ENCODE data around the gene AGAP5. TPM values are rescaled to one million over a fixed set of nuclear protein-coding genes. Genes with fewer than 3 reads are reported as not detected.
A peak's percentile ranks its signal among the peaks of the same experiment; 100 is the strongest.

AGAP5 gene
- total and polyA plus RNA-seq, 2 of the 13 experiments (the other 11 are each of a cell fraction or from before 2014, with no cell fraction given) = 5.3 to 7.9 TPM

- TF ChIP-seq ZNF609 (CRISPR knock-in tag; IDR thresholded peaks at IDR 0.05; ENCODE audit: borderline replicate concordance) = peak; percentile 52; the same call in 1 of the 2 replicates
- no peak for TF ChIP-seq ATF6 (CRISPR knock-in tag; conservative IDR thresholded peaks at IDR 0.05)
- TF ChIP-seq, protein P1, sequence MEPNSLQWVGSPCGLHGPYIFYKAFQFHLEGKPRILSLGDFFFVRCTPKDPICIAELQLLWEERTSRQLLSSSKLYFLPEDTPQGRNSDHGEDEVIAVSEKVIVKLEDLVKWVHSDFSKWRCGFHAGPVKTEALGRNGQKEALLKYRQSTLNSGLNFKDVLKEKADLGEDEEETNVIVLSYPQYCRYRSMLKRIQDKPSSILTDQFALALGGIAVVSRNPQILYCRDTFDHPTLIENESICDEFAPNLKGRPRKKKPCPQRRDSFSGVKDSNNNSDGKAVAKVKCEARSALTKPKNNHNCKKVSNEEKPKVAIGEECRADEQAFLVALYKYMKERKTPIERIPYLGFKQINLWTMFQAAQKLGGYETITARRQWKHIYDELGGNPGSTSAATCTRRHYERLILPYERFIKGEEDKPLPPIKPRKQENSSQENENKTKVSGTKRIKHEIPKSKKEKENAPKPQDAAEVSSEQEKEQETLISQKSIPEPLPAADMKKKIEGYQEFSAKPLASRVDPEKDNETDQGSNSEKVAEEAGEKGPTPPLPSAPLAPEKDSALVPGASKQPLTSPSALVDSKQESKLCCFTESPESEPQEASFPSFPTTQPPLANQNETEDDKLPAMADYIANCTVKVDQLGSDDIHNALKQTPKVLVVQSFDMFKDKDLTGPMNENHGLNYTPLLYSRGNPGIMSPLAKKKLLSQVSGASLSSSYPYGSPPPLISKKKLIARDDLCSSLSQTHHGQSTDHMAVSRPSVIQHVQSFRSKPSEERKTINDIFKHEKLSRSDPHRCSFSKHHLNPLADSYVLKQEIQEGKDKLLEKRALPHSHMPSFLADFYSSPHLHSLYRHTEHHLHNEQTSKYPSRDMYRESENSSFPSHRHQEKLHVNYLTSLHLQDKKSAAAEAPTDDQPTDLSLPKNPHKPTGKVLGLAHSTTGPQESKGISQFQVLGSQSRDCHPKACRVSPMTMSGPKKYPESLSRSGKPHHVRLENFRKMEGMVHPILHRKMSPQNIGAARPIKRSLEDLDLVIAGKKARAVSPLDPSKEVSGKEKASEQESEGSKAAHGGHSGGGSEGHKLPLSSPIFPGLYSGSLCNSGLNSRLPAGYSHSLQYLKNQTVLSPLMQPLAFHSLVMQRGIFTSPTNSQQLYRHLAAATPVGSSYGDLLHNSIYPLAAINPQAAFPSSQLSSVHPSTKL (CRISPR knock-in tag; IDR thresholded peaks at IDR 0.05) = no peak; the same call in 1 of the 2 replicates
- no peak for TF ChIP-seq ISL2 (CRISPR knock-in tag; IDR thresholded peaks at IDR 0.05)
- no peak for TF ChIP-seq ZNF335 (CRISPR knock-in tag; IDR thresholded peaks at IDR 0.05)
- 0 out of 2 replicates have a peak, but pooled peaks have one; percentile 59 for TF ChIP-seq SNAPC2 (CRISPR knock-in tag; IDR thresholded peaks at IDR 0.05)
- peak; percentile 39; the same call in 1 of the 2 replicates for TF ChIP-seq SNAPC5 (CRISPR knock-in tag; IDR thresholded peaks at IDR 0.05; ENCODE audit: borderline replicate concordance)
- TF ChIP-seq, protein P2, sequence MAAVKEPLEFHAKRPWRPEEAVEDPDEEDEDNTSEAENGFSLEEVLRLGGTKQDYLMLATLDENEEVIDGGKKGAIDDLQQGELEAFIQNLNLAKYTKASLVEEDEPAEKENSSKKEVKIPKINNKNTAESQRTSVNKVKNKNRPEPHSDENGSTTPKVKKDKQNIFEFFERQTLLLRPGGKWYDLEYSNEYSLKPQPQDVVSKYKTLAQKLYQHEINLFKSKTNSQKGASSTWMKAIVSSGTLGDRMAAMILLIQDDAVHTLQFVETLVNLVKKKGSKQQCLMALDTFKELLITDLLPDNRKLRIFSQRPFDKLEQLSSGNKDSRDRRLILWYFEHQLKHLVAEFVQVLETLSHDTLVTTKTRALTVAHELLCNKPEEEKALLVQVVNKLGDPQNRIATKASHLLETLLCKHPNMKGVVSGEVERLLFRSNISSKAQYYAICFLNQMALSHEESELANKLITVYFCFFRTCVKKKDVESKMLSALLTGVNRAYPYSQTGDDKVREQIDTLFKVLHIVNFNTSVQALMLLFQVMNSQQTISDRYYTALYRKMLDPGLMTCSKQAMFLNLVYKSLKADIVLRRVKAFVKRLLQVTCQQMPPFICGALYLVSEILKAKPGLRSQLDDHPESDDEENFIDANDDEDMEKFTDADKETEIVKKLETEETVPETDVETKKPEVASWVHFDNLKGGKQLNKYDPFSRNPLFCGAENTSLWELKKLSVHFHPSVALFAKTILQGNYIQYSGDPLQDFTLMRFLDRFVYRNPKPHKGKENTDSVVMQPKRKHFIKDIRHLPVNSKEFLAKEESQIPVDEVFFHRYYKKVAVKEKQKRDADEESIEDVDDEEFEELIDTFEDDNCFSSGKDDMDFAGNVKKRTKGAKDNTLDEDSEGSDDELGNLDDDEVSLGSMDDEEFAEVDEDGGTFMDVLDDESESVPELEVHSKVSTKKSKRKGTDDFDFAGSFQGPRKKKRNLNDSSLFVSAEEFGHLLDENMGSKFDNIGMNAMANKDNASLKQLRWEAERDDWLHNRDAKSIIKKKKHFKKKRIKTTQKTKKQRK (IDR thresholded peaks at IDR 0.05; ENCODE audit: low read length) = no peak
- peak; percentile 52 for TF ChIP-seq ZNF777 (CRISPR knock-in tag; IDR thresholded peaks at IDR 0.05)
- TF ChIP-seq ZNF749 (CRISPR knock-in tag; IDR thresholded peaks at IDR 0.05; ENCODE audit: borderline replicate concordance) = no peak
Measured at GRCh38 chr10:73625884-73626752, 71.8 kb downstream of the AGAP5 start (continued).

Measured in HepG2 (cell line).